HepG2 (cell line): ENCODE data around the gene CIAO2B. TPM values are rescaled to one million over a fixed set of nuclear protein-coding genes. Genes with fewer than 3 reads are reported as not detected.

ENCODE experiments used
- ARID5B ChIP-seq: IDR thresholded peaks from 2 replicates; pipeline ENCODE4 v1.4.0; 2020; ENCODE audit warnings: mild to moderate bottlenecking, missing genetic modification reagents
- BCLAF1 ChIP-seq: fragments of 450-650 bp; IDR thresholded peaks from 2 replicates; pipeline ENCODE4 v1.6.1; 2017; ENCODE audit warnings: mild to moderate bottlenecking
- BHLHE40 ChIP-seq: IDR thresholded peaks from 2 replicates; pipeline ENCODE4 v1.6.1; 2011; ENCODE audit warnings: low read length, improper control_type of control experiment
- EED ChIP-seq: sonication (generic); formaldehyde crosslinking; IDR thresholded peaks from 2 replicates; pipeline ENCODE4 v1.5.0; 2020; ENCODE audit warnings: mild to moderate bottlenecking, missing genetic modification reagents
- IKZF4 ChIP-seq: sonication (generic); formaldehyde crosslinking; IDR thresholded peaks from 2 replicates; pipeline ENCODE4 v1.5.1; 2020; ENCODE audit warnings: borderline replicate concordance, mild to moderate bottlenecking, low read depth, missing genetic modification reagents; ENCODE audit errors: not compliant biosample characterization
- MXD3 ChIP-seq: IDR thresholded peaks from 2 replicates; pipeline ENCODE4 v1.6.1; 2016; ENCODE audit warnings: mild to moderate bottlenecking, missing biosample characterization, missing genetic modification reagents
- POGZ ChIP-seq: sonication (generic); formaldehyde crosslinking; IDR thresholded peaks from 2 replicates; pipeline ENCODE4 v1.4.0; 2020; ENCODE audit warnings: mild to moderate bottlenecking, missing genetic modification reagents
- PRMT3 ChIP-seq: sonication (generic); formaldehyde crosslinking; IDR thresholded peaks from 2 replicates; pipeline ENCODE4 v1.8.1; 2022; ENCODE audit warnings: low read depth, mild to moderate bottlenecking, moderate library complexity, missing genetic modification reagents, borderline replicate concordance
- SKIL ChIP-seq: sonication (generic); formaldehyde crosslinking; IDR thresholded peaks from 2 replicates; pipeline ENCODE4 v1.8.0; 2022; ENCODE audit warnings: missing genetic modification reagents, mild to moderate bottlenecking, moderate library complexity, borderline replicate concordance
- ZBTB21 ChIP-seq: sonication (generic); formaldehyde crosslinking; IDR thresholded peaks from 2 replicates; pipeline ENCODE4 v1.4.0; 2020; ENCODE audit warnings: missing genetic modification reagents
- ZBTB25 ChIP-seq: IDR thresholded peaks from 2 replicates; pipeline ENCODE4 v1.6.1; 2018; ENCODE audit warnings: missing genetic modification reagents
- ZNF513 ChIP-seq: sonication (generic); formaldehyde crosslinking; conservative IDR thresholded peaks from 2 replicates; pipeline ENCODE4 v1.5.0; 2020; ENCODE audit warnings: missing genetic modification reagents
- ZSCAN5A ChIP-seq: sonication (generic); formaldehyde crosslinking; IDR thresholded peaks from 2 replicates; pipeline ENCODE4 v1.8.0; 2022; ENCODE audit warnings: mild to moderate bottlenecking, missing genetic modification reagents, borderline replicate concordance
- polyA plus RNA-seq, 8 experiments: library from polyadenylated mRNA; depleted of rRNA in 3 of 8; stranded (reverse) in 7 of 8; unstranded in 1 of 8; fragments of >200 nt; fragmentation: Illumina TruSeq in 4 of 8; extraction: Trizol in 4 of 8; gene quantifications; 2 replicates each; pipeline versions ENCODE4 v1.2.1 to v1.2.3, GENCODE V29; 2011 to 2016; ENCODE audit warnings: low read depth in 4 of 8, missing spikeins in 1 of 8, mixed read lengths in 1 of 8; ENCODE audit not compliant: insufficient read depth in 1 of 8
- total RNA-seq, 5 experiments: library from RNA; depleted of rRNA; stranded (reverse); fragments of >200 nt; fragmentation: Illumina TruSeq; extraction: Trizol; gene quantifications; 2 replicates each; pipeline ENCODE4 v1.2.3, GENCODE V29; 2016; ENCODE audit warnings: low read depth in 1 of 5

Gene CIAO2B
- total and polyA plus RNA-seq, 2 of the 13 experiments (the other 11 are each of a cell fraction or from before 2014, with no cell fraction given) = 157 to 293 TPM

- TF ChIP-seq ARID5B (CRISPR knock-in tag) (peak; percentile 74), IKZF4 (CRISPR knock-in tag) (no peak), ZNF513 (no peak; the same call in 1 of the 2 replicates), SKIL (CRISPR knock-in tag) (no peak), PRMT3 (CRISPR knock-in tag) (no peak), BHLHE40 (peak; percentile 25; the same call in 1 of the 2 replicates), ZBTB21 (no peak), MXD3 (CRISPR knock-in tag) (peak; percentile 72; the same call in 1 of the 2 replicates), ZSCAN5A (CRISPR knock-in tag) (no peak), EED (CRISPR knock-in tag) (peak; percentile 96), ZBTB25 (CRISPR knock-in tag) (peak; percentile 71; the same call in 1 of the 2 replicates), POGZ (no peak), BCLAF1 (no peak)
Measured at GRCh38 chr16:66977341-66978113, 43.3 kb upstream of the CIAO2B start (continued).
